RWPE2 (cell line): ENCODE measurements around the gene HDAC4.

Source experiments
- ATAC-seq: fragments of 200-7000 bp; cut with Tn5 transposase; 3 replicates; pipeline ENCODE4 v1.9.1; 2021; ENCODE audit warnings: low read depth
- DNase-seq: peaks from one replicate; pipeline ENCODE4 v3.0.0-alpha.2; 2020; ENCODE audit warnings: low spot score
- H3K27ac ChIP-seq: fragments of 450-650 bp; 2 replicates; pipeline ENCODE4 v1.5.1; 2017; ENCODE audit warnings: mild to moderate bottlenecking; ENCODE audit not compliant: poor library complexity, severe bottlenecking
- H3K27me3 ChIP-seq: fragments of 250-450 bp; sonication (Bioruptor Pico); 2 replicates; pipeline ENCODE4 v1.5.1; 2021; ENCODE audit warnings: mild to moderate bottlenecking, moderate library complexity; ENCODE audit not compliant: insufficient read depth, poor library complexity, severe bottlenecking
- H3K36me3 ChIP-seq: fragments of 250-450 bp; sonication (Bioruptor Pico); 2 replicates; pipeline ENCODE4 v1.5.1; 2020; ENCODE audit warnings: low read depth, mild to moderate bottlenecking, moderate library complexity
- H3K4me1 ChIP-seq: fragments of 250-450 bp; sonication (Bioruptor Pico); 2 replicates; pipeline ENCODE4 v1.5.1; 2021; ENCODE audit warnings: mild to moderate bottlenecking, moderate library complexity; ENCODE audit not compliant: insufficient read depth, poor library complexity, severe bottlenecking
- H3K4me3 ChIP-seq: fragments of 250-450 bp; sonication (Bioruptor Pico); 2 replicates; pipeline ENCODE4 v1.5.1; 2021; ENCODE audit warnings: mild to moderate bottlenecking, moderate library complexity; ENCODE audit not compliant: severe bottlenecking
- H3K9me3 ChIP-seq: fragments of 250-450 bp; sonication (Bioruptor Pico); 2 replicates; pipeline ENCODE4 v1.5.1; 2021; ENCODE audit warnings: mild to moderate bottlenecking, moderate library complexity; ENCODE audit not compliant: severe bottlenecking
- CTCF ChIP-seq: fragments of 450-650 bp; IDR thresholded peaks from one replicate; pipeline ENCODE4 v1.5.1; 2017; ENCODE audit warnings: mild to moderate bottlenecking, moderate library complexity; ENCODE audit not compliant: poor library complexity, severe bottlenecking

The HDAC4 gene

DNA sequence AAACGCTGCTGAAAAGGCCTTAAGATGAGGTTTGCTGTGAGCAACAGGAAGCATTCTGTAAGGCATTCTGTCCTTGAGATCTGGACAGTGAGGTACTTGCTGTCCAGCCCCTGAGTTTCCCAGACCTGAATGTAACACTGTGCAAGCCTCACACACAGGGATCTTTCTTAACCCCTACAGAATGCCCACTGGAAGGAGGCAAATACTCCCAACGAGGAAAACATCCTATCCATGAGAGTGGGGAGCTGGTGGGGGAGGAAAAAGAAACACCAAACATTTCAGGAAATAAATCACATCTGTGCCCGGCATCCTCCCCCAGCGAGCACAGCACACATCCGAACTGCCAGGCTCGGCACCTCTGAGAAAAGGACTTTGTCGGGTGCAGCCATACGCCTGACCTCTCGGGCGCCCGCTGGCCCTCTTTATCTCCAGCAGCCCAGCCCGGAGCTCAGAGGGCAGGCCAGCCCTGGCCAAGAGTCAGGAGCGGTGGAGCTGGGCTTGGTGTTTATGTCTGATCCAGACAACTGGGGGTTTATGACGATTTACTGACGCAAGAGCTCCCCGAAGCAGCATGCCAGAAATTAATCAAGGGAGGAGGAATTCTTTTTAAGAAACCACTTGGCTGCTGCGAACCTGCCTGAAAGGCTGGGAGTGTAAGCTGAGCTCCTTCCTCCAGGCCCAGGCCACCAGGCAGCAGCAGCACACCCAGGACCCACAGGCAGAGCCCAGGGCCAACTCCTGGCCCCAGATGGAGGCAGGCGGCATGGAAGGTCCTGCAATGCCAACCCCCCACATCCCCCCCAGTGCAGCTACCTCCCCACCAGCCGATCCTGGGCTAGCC lies 72.2 kb downstream of the HDAC4 start:
- peak; percentile 14; the same call in 1 of the 3 replicates for ATAC-seq
- no peak for DNase-seq
- Histone ChIP-seq H3K4me1 (no peaks in the 10 kb centered on the region), H3K27me3 (no peaks in the 10 kb centered on the region), H3K9me3 (no peaks in the 10 kb centered on the region), H3K36me3 (no peaks in the 10 kb centered on the region), H3K4me3 (no peak overlapping the region), H3K27ac (no peak overlapping the region)
- TF ChIP-seq CTCF, result no peak

DNA sequence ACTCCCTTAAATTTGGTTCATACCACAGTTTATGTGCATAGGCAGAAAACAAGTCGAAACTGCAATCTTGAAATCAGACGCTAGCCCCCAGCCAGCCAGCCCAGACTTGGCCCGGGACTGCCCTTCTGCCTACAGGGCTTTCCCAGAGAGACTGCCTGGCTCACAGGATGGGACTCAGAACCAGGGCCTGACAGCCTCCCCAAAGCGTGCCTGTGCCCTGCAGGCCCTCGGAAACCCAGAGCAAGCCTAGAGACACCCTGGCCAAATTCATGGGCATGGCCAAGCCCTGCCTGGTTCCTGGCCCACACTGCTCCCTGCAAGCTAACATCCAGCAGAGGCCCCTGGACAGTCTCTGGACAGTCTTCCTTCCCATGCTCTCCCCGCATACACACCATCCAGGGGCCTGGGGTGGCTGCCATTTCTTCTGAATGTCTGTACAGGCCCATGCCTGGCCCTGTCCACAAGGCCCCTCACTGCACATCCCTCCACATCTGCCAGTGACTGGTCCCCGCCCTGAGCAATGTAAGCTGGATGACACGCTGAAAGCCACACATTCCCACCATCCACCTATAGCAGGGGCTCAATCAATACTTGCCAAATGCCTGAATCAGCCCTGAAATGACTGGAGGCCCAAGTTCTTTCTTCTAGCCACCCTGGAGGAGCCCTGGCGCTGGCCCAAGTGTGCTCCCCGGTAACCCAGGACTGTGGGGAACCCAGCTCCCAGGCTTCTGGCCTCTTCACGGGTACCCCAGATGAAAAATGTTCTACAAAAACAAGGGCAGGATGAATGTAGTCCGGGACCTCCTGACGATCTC lies 73.1 kb downstream of the HDAC4 start:
- ATAC-seq (no peak; the same call in 2 of the 3 replicates), DNase-seq (no peak)
- no peak for TF ChIP-seq CTCF
- H3K9me3 ChIP-seq, result no peaks in the 10 kb centered on the region
- H3K36me3 ChIP-seq, result no peaks in the 10 kb centered on the region
- no peaks in the 10 kb centered on the region for H3K4me1 ChIP-seq
- no peaks in the 10 kb centered on the region for H3K27me3 ChIP-seq
- H3K27ac ChIP-seq, result no peak overlapping the region
- no peak overlapping the region for H3K4me3 ChIP-seq

DNA sequence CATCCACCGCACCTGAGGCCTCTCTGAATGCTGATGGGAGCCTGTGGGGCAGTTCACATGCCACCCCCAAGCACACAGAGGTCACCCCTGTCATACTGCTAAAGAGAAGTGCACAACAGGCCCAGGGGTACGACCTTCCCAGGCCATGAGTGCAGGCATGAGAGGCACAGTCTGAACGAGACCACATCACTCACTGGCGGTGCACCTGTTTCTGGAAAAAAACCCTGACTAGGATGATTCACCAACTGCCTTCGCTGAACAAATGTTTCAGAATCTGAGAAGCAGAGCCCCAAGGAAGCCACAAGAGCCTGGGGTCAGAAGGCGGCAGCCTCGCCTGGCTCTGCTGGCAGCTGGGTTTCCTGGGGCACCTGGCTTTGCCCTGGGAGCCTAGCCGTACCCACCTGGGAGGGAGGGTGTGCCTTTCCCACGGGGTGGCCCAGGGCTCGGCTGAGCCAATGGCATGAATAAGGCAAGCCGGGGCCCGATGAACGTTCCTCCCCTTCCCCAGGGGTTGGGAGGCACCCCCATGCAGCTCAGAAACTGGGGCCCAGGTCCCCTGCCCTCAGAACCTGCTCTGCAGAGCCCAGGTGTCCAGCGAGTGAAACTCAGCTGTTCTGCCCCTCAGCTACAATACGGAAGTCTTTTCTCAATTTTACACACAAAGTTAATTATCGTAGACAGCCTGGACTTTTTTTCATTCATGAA lies 73.8 kb downstream of the HDAC4 start:
- no peaks in the 10 kb centered on the region for H3K9me3 ChIP-seq
- TF ChIP-seq CTCF, result no peak
- no peaks in the 10 kb centered on the region for H3K27me3 ChIP-seq
- no peaks in the 10 kb centered on the region for H3K36me3 ChIP-seq
- H3K4me1 ChIP-seq, result no peaks in the 10 kb centered on the region
- H3K4me3 ChIP-seq, result no peak overlapping the region
- ATAC-seq (peak; percentile 40; the same call in 2 of the 3 replicates), DNase-seq (no peak)
- H3K27ac ChIP-seq, result no peak overlapping the region

DNA sequence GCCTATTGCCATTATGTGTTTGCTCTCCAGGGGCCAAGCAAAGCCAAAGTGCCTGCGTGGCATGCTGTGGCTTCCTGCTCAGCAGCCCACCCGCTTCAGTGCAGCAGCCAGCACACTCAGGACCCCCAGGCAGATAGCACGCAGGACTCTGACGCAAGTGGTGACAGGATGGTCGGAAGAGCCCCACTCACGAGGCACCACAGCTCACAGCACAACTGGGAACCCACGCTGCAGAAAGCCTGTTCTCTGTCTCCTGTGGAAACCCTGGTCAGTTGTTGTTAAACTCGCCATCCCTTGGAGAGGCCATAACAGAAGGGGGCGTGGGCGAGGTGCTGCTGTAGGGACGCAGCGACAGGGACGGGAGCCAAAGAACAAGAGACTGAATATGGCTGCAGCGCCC lies 76.4 kb downstream of the HDAC4 start:
- no peak for TF ChIP-seq CTCF
- no peak for ATAC-seq
- no peak for DNase-seq
- H3K4me3 ChIP-seq, result no peak overlapping the region
- no peaks in the 10 kb centered on the region for H3K36me3 ChIP-seq
- no peaks in the 10 kb centered on the region for H3K27me3 ChIP-seq
- H3K27ac ChIP-seq, result no peak overlapping the region
- H3K9me3 ChIP-seq, result no peaks in the 10 kb centered on the region
- H3K4me1 ChIP-seq, result no peaks in the 10 kb centered on the region
